Measurements from ENCODE around the gene KRTAP5-3.
"Not testable (repeated sequence)": the region's sequence is repeated elsewhere in the genome, so short reads cannot be mapped to it uniquely, and the experiment has no call there.

KRTAP5-3 gene

GRCh38 chr11:1607901-1608300, 362 bp downstream of the KRTAP5-3 start:
- DNase-seq: not testable (repeated sequence)

GRCh38 chr11:1607156-1607845, 962 bp downstream of the KRTAP5-3 start:
- DNase-seq: not testable (repeated sequence)

DNA sequence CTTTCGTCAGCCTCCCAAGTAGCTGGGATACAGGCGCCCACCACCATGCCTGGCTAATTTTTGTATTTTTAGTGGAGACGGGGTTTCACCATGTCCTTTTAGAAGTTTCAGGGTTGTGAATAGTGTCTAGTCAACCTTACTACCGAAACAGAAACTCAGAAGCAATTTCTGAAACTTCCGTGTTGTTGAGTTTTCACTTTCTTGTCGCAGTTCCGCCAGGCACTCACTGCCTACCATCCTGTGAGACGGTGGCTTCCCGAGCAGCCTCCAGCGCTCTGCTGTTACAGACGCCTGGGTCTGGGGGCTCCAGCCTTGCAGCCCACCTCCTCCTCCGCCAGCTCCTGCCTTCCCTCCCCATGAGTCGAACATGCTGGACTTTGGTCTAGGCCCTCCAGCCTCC, 2.3 kb downstream of the KRTAP5-3 start:
- not testable (repeated sequence) for DNase-seq

GRCh38 chr11:1604711-1605110, 3.6 kb downstream of the KRTAP5-3 start:
- DNase-seq: no peak

DNA sequence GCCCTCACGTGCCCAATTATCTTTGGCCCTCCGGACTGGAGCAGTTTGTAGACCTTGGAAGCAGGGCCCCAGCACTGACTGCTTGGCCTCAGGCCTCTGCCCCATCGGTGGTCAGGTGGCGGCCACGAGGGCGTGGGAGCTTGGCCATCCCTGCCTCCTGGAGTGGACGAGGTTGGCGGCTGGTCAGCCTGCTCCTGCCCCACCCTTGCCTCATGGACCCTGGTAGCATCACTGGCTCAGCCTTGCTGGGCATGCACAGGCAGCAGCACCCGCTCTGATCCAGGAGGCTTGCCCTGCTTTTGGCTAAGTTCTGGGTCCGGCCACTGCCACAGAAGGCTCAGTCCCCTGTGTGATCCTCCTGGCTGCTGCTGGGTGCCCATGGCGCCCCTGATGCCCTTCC, 4.1 kb downstream of the KRTAP5-3 start:
- DNase-seq: no peak

DNA sequence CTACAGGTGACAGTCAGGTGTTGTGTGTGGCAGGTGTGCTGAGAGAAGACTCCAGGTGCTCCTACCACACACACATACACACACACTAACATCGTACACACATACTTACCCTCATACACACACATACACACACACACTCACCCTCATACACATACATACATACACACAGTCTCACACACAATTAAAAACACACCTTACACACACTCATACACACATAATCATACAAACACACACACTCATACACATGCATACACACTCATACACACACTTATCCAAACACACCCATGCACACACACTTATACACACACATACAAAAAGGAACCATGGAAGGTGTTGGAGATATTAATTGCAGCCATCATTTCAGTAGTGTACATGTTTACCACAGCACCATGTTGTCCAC, 4.6 kb downstream of the KRTAP5-3 start:
- no peak for DNase-seq

- not testable (repeated sequence) for DNase-seq
These were observed 6.6 kb downstream of the KRTAP5-3 start for GRCh38 chr11:1601663-1602062.

- DNase-seq: no peak
These were observed 7.6 kb downstream of the KRTAP5-3 start for GRCh38 chr11:1600626-1601025.

DNA sequence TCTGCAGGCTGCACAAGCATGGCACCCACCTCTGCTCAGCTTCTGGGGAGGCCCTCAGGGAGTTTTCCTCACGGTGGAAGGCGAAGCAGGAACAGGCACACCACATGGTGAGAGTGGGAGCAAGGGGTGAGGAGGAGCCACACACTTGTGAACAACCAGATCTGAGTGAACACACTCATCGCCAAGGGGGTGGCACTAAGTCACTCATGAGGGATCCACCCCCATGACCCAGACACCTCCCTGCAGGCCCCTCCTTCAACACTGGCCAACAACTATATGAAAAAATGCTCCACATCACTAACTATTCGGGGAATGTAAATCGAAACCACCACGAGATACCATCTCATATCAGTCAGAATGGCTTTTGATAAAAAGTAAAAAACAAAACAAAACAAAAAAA, 9.4 kb downstream of the KRTAP5-3 start:
- no peak for DNase-seq

DNA sequence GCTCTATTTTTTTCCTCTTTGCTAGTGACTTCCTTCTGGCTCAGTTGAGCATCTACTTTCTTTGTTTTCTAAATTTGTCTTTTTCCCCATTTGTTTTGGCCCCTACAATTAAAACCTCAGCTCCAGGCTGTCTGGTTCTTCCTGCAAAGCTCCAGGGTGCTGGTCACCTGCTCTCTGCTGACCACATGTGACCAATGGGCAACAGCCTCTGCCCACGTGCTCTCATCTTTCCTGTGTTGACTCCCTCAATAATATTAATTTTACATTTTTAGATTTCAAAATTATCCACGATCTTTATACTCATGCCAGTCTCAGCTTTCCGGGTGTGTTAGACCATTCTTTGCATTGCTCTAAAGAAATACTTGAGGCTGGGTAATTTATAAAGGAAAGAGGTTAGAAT, 9.9 kb downstream of the KRTAP5-3 start:
- DNase-seq: not testable (repeated sequence)

DNA sequence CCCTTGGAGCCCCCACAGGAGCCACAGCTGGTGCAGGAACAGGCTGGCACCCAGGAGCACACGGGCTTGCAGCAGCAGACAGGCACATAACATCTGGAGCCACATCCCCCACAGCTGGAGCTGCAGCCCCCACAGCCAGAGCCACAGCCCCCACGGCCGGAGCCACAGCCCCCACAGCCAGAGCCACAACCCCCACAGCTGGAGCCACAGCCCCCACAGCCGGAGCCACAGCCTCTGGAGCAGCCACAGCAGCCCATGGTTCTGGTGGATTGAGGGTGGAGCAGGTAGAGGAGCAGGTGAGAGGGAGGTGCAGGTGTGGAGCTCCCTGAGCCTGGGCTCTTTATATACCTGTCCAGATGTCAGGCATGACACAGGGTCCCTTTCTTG, 10.3 kb downstream of the KRTAP5-3 start, which contains the start of gene KRTAP5-2:
Gene KRTAP5-2, minus strand, starts transcription at position 301 of the 387 bp plus-strand sequence. Its CDS starts 44 bp downstream, at position 257.
- DNase-seq: no peak

DNA sequence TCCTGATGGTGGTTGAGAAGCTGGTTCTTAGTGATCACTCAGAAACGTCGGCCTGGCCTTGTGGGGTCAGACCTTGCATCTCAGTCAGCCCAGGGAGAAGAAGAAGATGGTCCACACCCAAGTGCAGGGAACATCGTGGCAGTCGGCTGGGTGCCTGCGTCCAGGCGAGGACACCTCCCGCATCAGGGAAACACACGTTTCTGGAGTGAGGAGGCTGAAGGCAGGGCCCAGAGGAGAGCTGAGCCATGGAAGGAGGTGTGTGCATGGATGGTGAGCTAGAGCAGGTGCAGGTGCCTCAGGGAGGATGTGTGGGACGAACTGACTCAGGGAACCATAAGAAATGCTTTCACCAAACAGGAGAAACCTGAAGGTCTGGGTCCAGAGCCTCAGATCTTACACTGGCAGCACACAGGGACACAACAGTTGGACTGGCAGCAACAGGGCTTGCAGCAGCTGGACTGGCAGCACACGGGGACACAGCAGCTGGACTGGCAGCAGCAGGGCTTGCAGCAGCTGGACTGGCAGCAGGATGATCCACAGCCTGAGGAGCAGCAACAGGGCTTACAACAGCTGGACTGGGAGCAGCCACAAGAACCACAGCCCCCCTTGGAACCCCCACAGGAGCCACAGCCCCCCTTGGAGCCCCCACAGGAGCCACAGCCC, 10.8 kb downstream of the KRTAP5-3 start:
- DNase-seq: no peak

DNA sequence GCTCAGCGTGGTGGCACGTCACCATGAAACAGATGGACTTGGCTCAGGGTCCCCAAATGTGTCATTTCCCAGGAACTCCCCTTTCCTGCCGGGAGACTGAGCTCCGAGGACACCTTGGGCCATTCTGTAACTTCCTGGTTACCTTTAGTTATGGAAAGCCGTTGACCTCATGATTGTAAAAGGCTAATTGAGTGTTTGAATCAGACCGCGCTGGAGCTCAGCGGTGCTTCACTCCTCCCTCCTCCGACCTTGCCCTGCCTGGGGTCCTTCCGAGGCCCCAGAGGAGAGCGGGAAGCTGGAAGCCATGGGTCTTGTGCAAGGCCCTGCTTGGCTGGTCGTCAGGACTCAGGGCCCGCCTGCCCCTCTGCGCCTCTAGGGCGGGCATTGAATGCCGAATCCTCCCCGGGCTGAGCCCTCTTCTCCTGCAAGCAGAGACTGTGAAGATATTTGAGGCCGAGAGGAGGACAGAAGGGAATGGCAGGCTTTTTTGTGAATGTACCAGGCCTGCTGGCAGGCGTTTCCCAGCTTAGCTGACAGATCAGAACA, 11.6 kb downstream of the KRTAP5-3 start:
- DNase-seq: not testable (repeated sequence)

- DNase-seq: not testable (repeated sequence)
These were observed 12.2 kb downstream of the KRTAP5-3 start for GRCh38 chr11:1595994-1596575.

DNA sequence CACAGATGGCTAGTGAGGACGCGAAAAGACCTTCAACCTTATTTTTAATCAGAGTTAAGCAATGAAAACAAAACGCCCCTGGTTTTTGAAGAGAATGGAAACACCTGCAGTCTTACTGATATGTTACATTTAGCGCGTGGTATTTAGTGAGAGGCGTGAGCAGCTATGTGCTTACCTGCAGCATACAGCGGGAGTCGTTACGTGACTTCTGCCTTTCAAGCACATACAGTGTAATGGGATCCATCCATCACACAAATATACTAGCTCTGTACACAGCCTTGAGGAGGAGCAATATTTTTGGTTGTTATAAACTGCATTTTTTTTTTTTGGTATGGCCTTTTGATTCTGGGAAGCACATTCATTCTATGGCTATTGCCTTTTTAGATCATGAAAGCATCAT, 15.6 kb downstream of the KRTAP5-3 start:
- DNase-seq: no peak

- no peak for DNase-seq
These were observed 18.3 kb downstream of the KRTAP5-3 start for GRCh38 chr11:1589996-1590395.

- not testable (repeated sequence) for DNase-seq
These were observed 18.9 kb downstream of the KRTAP5-3 start for GRCh38 chr11:1589191-1589963.

DNA sequence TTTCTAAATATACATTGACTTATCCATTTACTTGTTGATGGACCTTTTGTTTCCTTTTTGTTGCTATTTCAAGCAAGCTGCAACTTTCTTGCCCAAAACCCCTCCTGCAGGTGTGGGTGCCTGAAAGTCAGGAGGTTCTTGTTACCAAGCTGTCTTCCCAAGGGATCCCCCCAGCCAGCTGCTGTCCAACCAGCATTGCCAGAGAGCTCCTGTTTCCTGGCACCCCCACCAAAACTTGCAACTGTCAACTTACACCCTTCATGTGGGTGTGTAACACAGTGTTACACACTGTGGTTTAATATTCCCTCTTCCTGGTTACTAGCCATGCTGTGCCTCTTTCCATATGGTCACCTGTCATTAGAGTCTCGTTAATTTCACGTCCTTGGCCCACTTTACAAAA, 21.6 kb downstream of the KRTAP5-3 start:
- no peak for DNase-seq

GRCh38 chr11:1584661-1585370, 23.4 kb downstream of the KRTAP5-3 start, which contains the start of gene KRTAP5-1:
Gene KRTAP5-1, minus strand, starts transcription at chr11:1585283. Its CDS starts 34 bp downstream, at chr11:1585249.
- DNase-seq: not testable (repeated sequence)

DNA sequence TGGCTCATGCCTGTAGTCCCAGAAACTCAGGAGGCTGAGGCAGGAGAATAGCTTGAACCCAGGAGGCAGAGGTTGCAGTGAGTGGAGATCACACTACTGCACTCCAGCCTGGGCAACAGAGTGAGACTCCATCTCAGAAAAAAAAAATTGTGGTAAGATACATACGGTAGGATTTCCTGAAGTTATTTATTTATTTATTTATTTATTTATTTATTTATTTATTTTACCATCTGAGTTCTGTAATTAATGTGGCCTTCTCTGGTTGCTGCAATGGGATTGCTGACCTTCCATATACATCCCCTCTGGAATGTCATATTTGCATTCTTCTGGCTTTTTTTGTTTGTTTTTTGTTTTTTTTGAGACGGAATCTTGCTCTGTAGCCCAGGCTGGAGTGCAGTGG, 25.4 kb downstream of the KRTAP5-3 start:
- not testable (repeated sequence) for DNase-seq

GRCh38 chr11:1581976-1582375, 26.3 kb downstream of the KRTAP5-3 start:
- DNase-seq: no peak

GRCh38 chr11:1576825-1577224, 31.4 kb downstream of the KRTAP5-3 start:
- DNase-seq: no peak

All from effector CD4-positive, alpha-beta T cell (primary cell).